DMS153 treated with DMSO at 0.1 percent for 48 hours (cell line): ENCODE results near the gene SNIP1.
"Not testable (repeated sequence)": the region's sequence is repeated elsewhere in the genome, so short reads cannot be mapped to it uniquely, and the experiment has no call there.

ENCODE experiments used
- DNase-seq: peaks from one replicate; lab custom pipeline; 2025; ENCODE audit not compliant: unreplicated experiment; lab: John Stamatoyannopoulos, UW

The SNIP1 gene

GRCh38 chr1:37514350-37515184 lies 39.5 kb downstream of the SNIP1 start, which contains the start of gene MEAF6:
Gene MEAF6 (minus strand): TSS chr1:37514766. CDS start chr1:37514746, 20 bp downstream.
- DNase-seq = peak; percentile 99

GRCh38 chr1:37513795-37514349 lies 40.2 kb downstream of the SNIP1 start:
- peak; percentile 34 for DNase-seq

GRCh38 chr1:37509181-37509580 lies 44.9 kb downstream of the SNIP1 start:
- no peak for DNase-seq

GRCh38 chr1:37506740-37507139 lies 47.4 kb downstream of the SNIP1 start:
- no peak for DNase-seq

GRCh38 chr1:37502791-37503190 lies 51.3 kb downstream of the SNIP1 start:
- DNase-seq = not testable (repeated sequence)

- DNase-seq = no peak
Measured at GRCh38 chr1:37502104-37502503, 52.0 kb downstream of the SNIP1 start.

GRCh38 chr1:37501661-37502060 lies 52.4 kb downstream of the SNIP1 start:
- no peak for DNase-seq

- peak; percentile 56 for DNase-seq
Measured at GRCh38 chr1:37498872-37499617, 55.0 kb downstream of the SNIP1 start.

- peak; percentile 94 for DNase-seq
Measured at GRCh38 chr1:37497832-37498231, 56.3 kb downstream of the SNIP1 start.

GRCh38 chr1:37495875-37496274 lies 58.2 kb downstream of the SNIP1 start:
- DNase-seq = no peak

- no peak for DNase-seq
Measured at GRCh38 chr1:37493336-37494098, 60.6 kb downstream of the SNIP1 start.

GRCh38 chr1:37487619-37487984 lies 66.5 kb downstream of the SNIP1 start:
- no peak for DNase-seq

- DNase-seq = peak; percentile 53
Measured at GRCh38 chr1:37486680-37487618, 67.1 kb downstream of the SNIP1 start.

GRCh38 chr1:37485902-37486679 lies 68.0 kb downstream of the SNIP1 start:
- DNase-seq = no peak
